Measurements from ENCODE around the gene GTPBP2.
A peak's percentile ranks its signal among the peaks of the same experiment; 100 is the strongest.

GTPBP2 gene

GRCh38 chr6:43668151-43669028 is 39.3 kb upstream of the GTPBP2 start:
- H3K9ac ChIP-seq (ENCODE audit: low read length), result no peak overlapping the region
- H3K27me3 ChIP-seq (replicated peaks; ENCODE audit: insufficient read depth, low read length), result no peaks in the 10 kb centered on the region
- no peaks in the 10 kb centered on the region for H3K36me3 ChIP-seq (replicated peaks; ENCODE audit: insufficient read depth, low read length)
- H3K4me1 ChIP-seq (ENCODE audit: low read length), result peaks cover 49% of the 10 kb centered on the region
- no peak overlapping the region for H3K27ac ChIP-seq (ENCODE audit: low read length)
- no peak overlapping the region for H2AFZ ChIP-seq (ENCODE audit: low read length)
- no peaks in the 10 kb centered on the region for H3K9me2 ChIP-seq (replicated peaks; ENCODE audit: insufficient read depth, low read length)
- no peak overlapping the region for H3K4me3 ChIP-seq (ENCODE audit: low read length)
- TF ChIP-seq CTCF (IDR thresholded peaks at IDR 0.05; ENCODE audit: low read length), result peak; percentile 36
- TF ChIP-seq EZH2 (optimal IDR thresholded peaks at IDR 0.05; ENCODE audit: low read depth, low read length), result no peak
- H3K9me3 ChIP-seq (replicated peaks; ENCODE audit: insufficient read depth, low read length), result no peaks in the 10 kb centered on the region
- no peaks in the 10 kb centered on the region for H3K79me2 ChIP-seq (ENCODE audit: low read length)
- no peak for DNase-seq
- no peaks in the 10 kb centered on the region for H4K20me1 ChIP-seq (ENCODE audit: insufficient read depth, low read length)
- peaks cover 9% of the 10 kb centered on the region; the same call in 1 of the 2 replicates for H3F3A ChIP-seq (ENCODE audit: insufficient read depth, low read length)
- H3K4me2 ChIP-seq (ENCODE audit: low read depth, low read length), result no peak overlapping the region

- DNase-seq, result peak; percentile 75
- no peaks in the 10 kb centered on the region for H3K27me3 ChIP-seq (replicated peaks; ENCODE audit: insufficient read depth, low read length)
- H4K20me1 ChIP-seq (ENCODE audit: insufficient read depth, low read length), result no peaks in the 10 kb centered on the region
- TF ChIP-seq EZH2 (optimal IDR thresholded peaks at IDR 0.05; ENCODE audit: low read depth, low read length) (no peak), CTCF (IDR thresholded peaks at IDR 0.05; ENCODE audit: low read length) (peak; percentile 95)
- H3K4me3 ChIP-seq (ENCODE audit: low read length), result no peak overlapping the region
- H3K79me2 ChIP-seq (ENCODE audit: low read length), result no peaks in the 10 kb centered on the region
- peaks cover 49% of the 10 kb centered on the region for H3K4me1 ChIP-seq (ENCODE audit: low read length)
- H3K27ac ChIP-seq (ENCODE audit: low read length), result no peak overlapping the region
- H2AFZ ChIP-seq (ENCODE audit: low read length), result no peak overlapping the region
- H3F3A ChIP-seq (ENCODE audit: insufficient read depth, low read length), result peaks cover 9% of the 10 kb centered on the region; the same call in 1 of the 2 replicates
- H3K9me3 ChIP-seq (replicated peaks; ENCODE audit: insufficient read depth, low read length), result no peaks in the 10 kb centered on the region
- no peak overlapping the region for H3K9ac ChIP-seq (ENCODE audit: low read length)
- peak overlapping the region; percentile 44; the same call in 1 of the 2 replicates for H3K4me2 ChIP-seq (ENCODE audit: low read depth, low read length)
- no peaks in the 10 kb centered on the region for H3K36me3 ChIP-seq (replicated peaks; ENCODE audit: insufficient read depth, low read length)
- no peaks in the 10 kb centered on the region for H3K9me2 ChIP-seq (replicated peaks; ENCODE audit: insufficient read depth, low read length)
Observed at GRCh38 chr6:43667245-43668150, 38.4 kb upstream of the GTPBP2 start.

GRCh38 chr6:43666196-43666920 is 37.3 kb upstream of the GTPBP2 start:
- no peak for DNase-seq
- no peak overlapping the region for H3K4me2 ChIP-seq (ENCODE audit: low read depth, low read length)
- H3K4me1 ChIP-seq (ENCODE audit: low read length), result peaks cover 44% of the 10 kb centered on the region
- no peak overlapping the region for H3K9ac ChIP-seq (ENCODE audit: low read length)
- peaks cover 9% of the 10 kb centered on the region; the same call in 1 of the 2 replicates for H3F3A ChIP-seq (ENCODE audit: insufficient read depth, low read length)
- H3K79me2 ChIP-seq (ENCODE audit: low read length), result no peaks in the 10 kb centered on the region
- H3K27ac ChIP-seq (ENCODE audit: low read length), result no peak overlapping the region
- H3K9me3 ChIP-seq (replicated peaks; ENCODE audit: insufficient read depth, low read length), result no peaks in the 10 kb centered on the region
- TF ChIP-seq EZH2 (optimal IDR thresholded peaks at IDR 0.05; ENCODE audit: low read depth, low read length), result no peak
- no peak for TF ChIP-seq EZH2phosphoT487 (IDR thresholded peaks at IDR 0.05; ENCODE audit: low read length)
- no peak for TF ChIP-seq CTCF (IDR thresholded peaks at IDR 0.05; ENCODE audit: low read length)
- H3K4me3 ChIP-seq (ENCODE audit: low read length), result no peak overlapping the region
- no peaks in the 10 kb centered on the region for H3K27me3 ChIP-seq (replicated peaks; ENCODE audit: insufficient read depth, low read length)
- H3K36me3 ChIP-seq (replicated peaks; ENCODE audit: insufficient read depth, low read length), result no peaks in the 10 kb centered on the region
- H3K9me2 ChIP-seq (replicated peaks; ENCODE audit: insufficient read depth, low read length), result no peaks in the 10 kb centered on the region
- no peak overlapping the region for H2AFZ ChIP-seq (ENCODE audit: low read length)
- H4K20me1 ChIP-seq (ENCODE audit: insufficient read depth, low read length), result no peaks in the 10 kb centered on the region
